ENCODE results near the gene LMBRD1.

GRCh38 chr6:69756907-69757306 is 39.9 kb downstream of the LMBRD1 start:
- TF ChIP-seq CTCF (IDR thresholded peaks at IDR 0.05; ENCODE audit: low read depth, low read length, poor library complexity, severe bottlenecking) (no peak), EZH2phosphoT487 (IDR thresholded peaks at IDR 0.05; ENCODE audit: borderline replicate concordance, low read length) (no peak)

Measured in DOHH2 (cell line).